Peyer's patch (tissue), 4 donors: ENCODE data around the gene KRCC1. TPM values are rescaled to one million over a fixed set of nuclear protein-coding genes. Genes with fewer than 3 reads are reported as not detected.
"Not testable (repeated sequence)": the region's sequence is repeated elsewhere in the genome, so short reads cannot be mapped to it uniquely, and the experiment has no call there.

Experiments used
- DNase-seq, 3 donors: peaks; one replicate each; pipeline ENCODE4 v3.0.0-alpha.2; 2017 to 2019
- H3K27ac ChIP-seq, 4 donors: fragments of 200-600 bp; sonication (generic); one replicate each; pipeline ENCODE4 v1.5.1; 2016 to 2019
- H3K27me3 ChIP-seq, 2 donors: fragments of 200-600 bp; sonication (generic); one replicate each; pipeline ENCODE4 v1.5.1; 2019
- H3K36me3 ChIP-seq, 3 donors: fragments of 200-600 bp; sonication (generic); one replicate each; pipeline ENCODE4 v1.5.1; 2016 to 2019
- H3K4me1 ChIP-seq, 4 donors: fragments of 200-600 bp; sonication (generic); one replicate each; pipeline ENCODE4 v1.5.1; 2016 to 2019
- H3K4me3 ChIP-seq, 4 donors: fragments of 200-600 bp; sonication (generic); 1 replicate in 3 of 4; 2 replicates in 1 of 4; pipeline ENCODE4 v1.5.1; 2016 to 2019; ENCODE audit warnings: mild to moderate bottlenecking in 1 of 4
- H3K9me3 ChIP-seq, 4 donors: fragments of 200-600 bp; sonication (generic); one replicate each; pipeline ENCODE4 v1.5.1; 2016 to 2019; ENCODE audit warnings: mild to moderate bottlenecking in 1 of 4
- CTCF ChIP-seq, 6 experiments: fragments of 450-650 bp in 4 of 6; fragments of 200-600 bp in 2 of 6; sonication (generic) in 1 of 6; IDR thresholded peaks; one replicate each; pipeline ENCODE4 v1.5.1; 2017 to 2019; ENCODE audit warnings: antibody characterized with exemption in 6 of 6, mild to moderate bottlenecking in 3 of 6, moderate library complexity in 1 of 6
- POLR2A ChIP-seq, 2 donors: fragments of 450-650 bp; IDR thresholded peaks; one replicate each; pipeline ENCODE4 v1.5.1; 2017; ENCODE audit warnings: antibody characterized with exemption in 2 of 2, mild to moderate bottlenecking in 2 of 2, moderate library complexity in 2 of 2
- total RNA-seq, 4 donors: library from RNA; depleted of rRNA; stranded (reverse); fragments of >200 nt; gene quantifications; one replicate each; pipeline ENCODE4 v1.1.0, GENCODE V29; 2016

KRCC1 gene
- total RNA-seq, 4 donors from 2014 or later = 18.0 to 40.4 (median 27.3) TPM

- H3K27ac ChIP-seq = no peak overlapping the region
- H3K36me3 ChIP-seq = no peaks in the 10 kb centered on the region
- H3K9me3 ChIP-seq = no peaks in the 10 kb centered on the region
- peaks cover 0 to 32% (median 6%) of the 10 kb centered on the region in 4 donors for H3K4me1 ChIP-seq
- DNase-seq = no peak
- no peak overlapping the region for H3K4me3 ChIP-seq
- H3K27me3 ChIP-seq = no peaks in the 10 kb centered on the region
- TF ChIP-seq CTCF (IDR thresholded peaks at IDR 0.05) = no peak
- TF ChIP-seq POLR2A (IDR thresholded peaks at IDR 0.05) = no peak
These were observed 3.8 kb downstream of the KRCC1 start for GRCh38 chr2:88051792-88052191.

- Histone ChIP-seq H3K9me3 (no peaks in the 10 kb centered on the region), H3K27ac (no peak overlapping the region), H3K4me3 (no peak overlapping the region), H3K4me1 (peaks cover 0 to 22% (median 6%) of the 10 kb centered on the region in 4 donors), H3K36me3 (no peaks in the 10 kb centered on the region), H3K27me3 (no peaks in the 10 kb centered on the region)
- TF ChIP-seq POLR2A (IDR thresholded peaks at IDR 0.05) (no peak), CTCF (IDR thresholded peaks at IDR 0.05) (no peak)
- DNase-seq = no peak
These were observed 6.0 kb downstream of the KRCC1 start for GRCh38 chr2:88049622-88050021.

- H3K27me3 ChIP-seq = no peaks in the 10 kb centered on the region
- no peak for TF ChIP-seq POLR2A (IDR thresholded peaks at IDR 0.05)
- TF ChIP-seq CTCF (IDR thresholded peaks at IDR 0.05) = no peak
- no peak overlapping the region for H3K4me3 ChIP-seq
- H3K4me1 ChIP-seq = peaks cover 0 to 11% (median 3%) of the 10 kb centered on the region in 4 donors
- no peaks in the 10 kb centered on the region for H3K9me3 ChIP-seq
- no peak overlapping the region for H3K27ac ChIP-seq
- DNase-seq = no peak
- no peaks in the 10 kb centered on the region for H3K36me3 ChIP-seq
These were observed 7.0 kb downstream of the KRCC1 start for GRCh38 chr2:88048541-88048940.

- not testable (repeated sequence) for H3K27me3 ChIP-seq, H3K9me3 ChIP-seq, H3K36me3 ChIP-seq, H3K27ac ChIP-seq, H3K4me1 ChIP-seq, H3K4me3 ChIP-seq, DNase-seq
These were observed 10.0 kb downstream of the KRCC1 start for GRCh38 chr2:88045561-88045960.

- no peak overlapping the region for H3K4me3 ChIP-seq
- TF ChIP-seq POLR2A (IDR thresholded peaks at IDR 0.05) (no peak), CTCF (IDR thresholded peaks at IDR 0.05) (no peak)
- H3K4me1 ChIP-seq = no peaks in the 10 kb centered on the region
- H3K36me3 ChIP-seq = no peaks in the 10 kb centered on the region
- DNase-seq = no peak
- H3K27ac ChIP-seq = no peak overlapping the region
- H3K9me3 ChIP-seq = no peaks in the 10 kb centered on the region
- H3K27me3 ChIP-seq = no peaks in the 10 kb centered on the region
These were observed 13.1 kb downstream of the KRCC1 start for GRCh38 chr2:88042476-88042875.

GRCh38 chr2:88038263-88039105 is 17.1 kb downstream of the KRCC1 start:
- no peak for DNase-seq
- no peaks in the 10 kb centered on the region for H3K27me3 ChIP-seq
- H3K4me3 ChIP-seq = no peak overlapping the region
- H3K36me3 ChIP-seq = peaks cover 0 to 15% (median 0%) of the 10 kb centered on the region in 3 donors
- no peak overlapping the region for H3K27ac ChIP-seq
- no peaks in the 10 kb centered on the region for H3K4me1 ChIP-seq
- no peaks in the 10 kb centered on the region for H3K9me3 ChIP-seq
- no peak for TF ChIP-seq POLR2A (IDR thresholded peaks at IDR 0.05)
- TF ChIP-seq CTCF (IDR thresholded peaks at IDR 0.05) = no peak
